GM19035 (cell line): ENCODE measurements around the gene PTCHD4.

Source experiments
- ATAC-seq: cut with Tn5 transposase; IDR thresholded peaks from one replicate; pipeline ENCODE4 v1.9.1; 2021; ENCODE audit not compliant: unreplicated experiment

The PTCHD4 gene

GRCh38 chr6:48099713-48100587, 11.0 kb downstream of the PTCHD4 start:
- ATAC-seq, result no peak

- ATAC-seq, result no peak
Measured at GRCh38 chr6:48098923-48099322, 12.1 kb downstream of the PTCHD4 start.

GRCh38 chr6:48092550-48093217, 18.3 kb downstream of the PTCHD4 start:
- ATAC-seq, result no peak

GRCh38 chr6:48090546-48090945, 20.5 kb downstream of the PTCHD4 start:
- no peak for ATAC-seq

GRCh38 chr6:48087448-48087847, 23.5 kb downstream of the PTCHD4 start:
- no peak for ATAC-seq

- ATAC-seq, result no peak
Measured at GRCh38 chr6:48086187-48086586, 24.8 kb downstream of the PTCHD4 start.

GRCh38 chr6:48085131-48085741, 25.8 kb downstream of the PTCHD4 start:
- ATAC-seq, result no peak

GRCh38 chr6:48084201-48084600, 26.8 kb downstream of the PTCHD4 start:
- ATAC-seq, result no peak

GRCh38 chr6:48080227-48081009, 30.6 kb downstream of the PTCHD4 start:
- ATAC-seq, result no peak

- ATAC-seq, result no peak
Measured at GRCh38 chr6:48078120-48078519, 32.9 kb downstream of the PTCHD4 start.

GRCh38 chr6:48075181-48075580, 35.8 kb downstream of the PTCHD4 start:
- ATAC-seq, result no peak

GRCh38 chr6:48073976-48074767, 36.8 kb downstream of the PTCHD4 start:
- no peak for ATAC-seq

GRCh38 chr6:48071833-48072232, 39.2 kb downstream of the PTCHD4 start:
- no peak for ATAC-seq

- ATAC-seq, result no peak
Measured at GRCh38 chr6:48069280-48069679, 41.7 kb downstream of the PTCHD4 start.

- no peak for ATAC-seq
Measured at GRCh38 chr6:48068278-48069251, 42.4 kb downstream of the PTCHD4 start.

GRCh38 chr6:48067886-48068277, 43.1 kb downstream of the PTCHD4 start:
- ATAC-seq, result no peak

GRCh38 chr6:48067148-48067712, 43.8 kb downstream of the PTCHD4 start:
- no peak for ATAC-seq

GRCh38 chr6:48061265-48061990, 49.6 kb downstream of the PTCHD4 start:
- ATAC-seq, result no peak
